ENCODE measurements around the gene KASH5. TPM values are rescaled to one million over a fixed set of nuclear protein-coding genes. Genes with fewer than 3 reads are reported as not detected.
A peak's percentile ranks its signal among the peaks of the same experiment; 100 is the strongest.

KASH5 gene
- total and polyA plus RNA-seq, 2 of the 8 experiments (the other 6 are each of a cell fraction or from before 2014, with no cell fraction given): 0.05 to 0.19 TPM

- Histone ChIP-seq H2BK12ac (ENCODE audit: low read depth, low read length) (no peak overlapping the region), H3K27me3 (replicated peaks in 1 of 4; ENCODE audit: control insufficient read depth in 3 of 4, extremely low read depth in 1 of 4, insufficient read depth in 3 of 4, low read length in 3 of 4) (peaks cover 18 to 32% (median 30%) of the 10 kb centered on the region in 4 experiments), H2BK5ac (ENCODE audit: low read depth, low read length) (peak overlapping the region; percentile 88; the same call in 1 of the 2 replicates), H3K4me1 (replicated peaks in 1 of 4; ENCODE audit: control insufficient read depth in 3 of 4, insufficient read depth in 4 of 4, low read length in 3 of 4) (peaks cover 0 to 10% (median 7%) of the 10 kb centered on the region in 4 experiments; a peak in 6 of 7 replicates), H2AFZ (ENCODE audit: low read length) (no peak overlapping the region), H3K27ac (ENCODE audit: low read depth, low read length) (peak overlapping the region; percentile 53; the same call in 1 of the 2 replicates), H3K23me2 (ENCODE audit: low read depth, low read length) (peaks cover 18% of the 10 kb centered on the region; the same call in 1 of the 2 replicates), H3K4me2 (ENCODE audit: insufficient read depth in 1 of 2, low read depth in 2 of 2, low read length in 2 of 2) (peak overlapping the region; percentile 53 to 73), H3K36me3 (ENCODE audit: control insufficient read depth in 2 of 4, insufficient read depth in 4 of 4, low read length in 3 of 4) (peaks cover 5 to 9% (median 7%) of the 10 kb centered on the region in 4 experiments; a peak in 6 of 8 replicates), H2BK20ac (ENCODE audit: low read length) (no peak overlapping the region), H3K18ac (ENCODE audit: extremely low read depth, low read length) (peak overlapping the region; percentile 90), H3K79me1 (ENCODE audit: low read depth, low read length) (no peaks in the 10 kb centered on the region), H2AK5ac (ENCODE audit: low read depth, low read length) (no peak overlapping the region), H4K91ac (replicated peaks; ENCODE audit: insufficient read length, low read length) (no peak overlapping the region), H3K9me3 (ENCODE audit: insufficient read depth in 2 of 2, low read depth in 1 of 2, low read length in 1 of 2) (no peaks in the 10 kb centered on the region), H4K5ac (ENCODE audit: insufficient read length, low read depth, low read length) (no peak overlapping the region), H2BK120ac (replicated peaks; ENCODE audit: low read depth, low read length) (no peak overlapping the region), H4K8ac (ENCODE audit: extremely low read depth, insufficient read depth, low read length) (peak overlapping the region; percentile 60), H3K56ac (replicated peaks; ENCODE audit: insufficient read length, low read depth, low read length) (no peak overlapping the region), H3K14ac (ENCODE audit: insufficient read length) (no peak overlapping the region), H3K9ac (replicated peaks in 1 of 4; ENCODE audit: extremely low read depth in 1 of 4, low read depth in 3 of 4, low read length in 3 of 4) (peak overlapping the region in 2 of 4 experiments; percentile 12 to 29; a peak in 2 of 7 replicates), H3K4me3 (ENCODE audit: extremely low read depth in 1 of 4, insufficient read depth in 2 of 4, low read depth in 3 of 4, low read length in 4 of 4) (peak overlapping the region; percentile 46 to 69 (median 62)), H3K79me2 (ENCODE audit: control insufficient read depth in 1 of 2, insufficient read depth in 2 of 2, low read length in 2 of 2) (no peaks in the 10 kb centered on the region), H3K23ac (ENCODE audit: insufficient read length) (no peak overlapping the region), H2BK15ac (ENCODE audit: low read length) (no peak overlapping the region), H4K20me1 (replicated peaks in 1 of 2; ENCODE audit: control insufficient read depth in 1 of 2, insufficient read depth in 2 of 2, low read length in 2 of 2) (peaks cover 4 to 6% of the 10 kb centered on the region in 2 experiments), H3K4ac (replicated peaks; ENCODE audit: insufficient read length, low read depth, low read length) (no peak overlapping the region)
- DNase-seq (ENCODE audit: low read depth in 1 of 2, low spot score in 2 of 2) (peak; percentile 96 to 100), FAIRE-seq (no peak)
- ChIA-PET POLR2A (ENCODE audit: partially characterized antibody) (interaction anchor here (0.9 to 4.1 kb wide), 9 partner anchors 9 to 234 kb away, joined by 3 to 13 read pairs (median 3); partner anchors contain the start of genes ALDH16A1, PIH1D1 and PRMT1), CTCF (ENCODE audit: partially characterized antibody) (interaction anchor here (0.9 to 7.9 kb wide), 12 partner anchors 12 to 716 kb away, joined by 3 to 88 read pairs (median 4); partner anchors contain the start of genes GFY and PTH2)
- 0% methylated on average over 22 of the region's 43 CpGs; no CpG with 5 or more reads in 1 of the 2 experiments for WGBS, 2 experiments (ENCODE audit: extremely low coverage in 1 of 2, insufficient coverage in 1 of 2, insufficient read length in 1 of 2, insufficient replicate concordance in 2 of 2, low coverage in 1 of 2, low lambda C conversion rate in 2 of 2, missing lambda C conversion rate in 1 of 2)
- TF ChIP-seq SP4 (IDR thresholded peaks at IDR 0.05; ENCODE audit: low read length) (0 out of 2 replicates have a peak, but pooled peaks have one; percentile 1), TEAD4 (IDR thresholded peaks at IDR 0.05; ENCODE audit: low read depth, low read length) (peak; percentile 58), PHF8 (conservative IDR thresholded peaks at IDR 0.05; ENCODE audit: low read depth, low read length) (peak; percentile 51; the same call in 1 of the 2 replicates), ASH2L (IDR thresholded peaks at IDR 0.05; ENCODE audit: low read length) (peak; percentile 65), SIRT6 (IDR thresholded peaks at IDR 0.05; ENCODE audit: low read length) (no peak), EGR1 (IDR thresholded peaks at IDR 0.05; ENCODE audit: borderline replicate concordance, low read depth, low read length) (peak; percentile 85; the same call in 1 of the 2 replicates)
Observed at GRCh38 chr19:49442771-49443365, 54.8 kb downstream of the KASH5 start.
